Fibroblast of the aortic adventitia (primary cell): ENCODE measurements around the gene BNC2. TPM values are rescaled to one million over a fixed set of nuclear protein-coding genes. Genes with fewer than 3 reads are reported as not detected.

Source experiments
- DNase-seq: peaks from one replicate; pipeline ENCODE4 v3.0.0-alpha.2; 2010; ENCODE audit warnings: low read depth
- H3K4me3 ChIP-seq: 2 replicates; pipeline ENCODE4 v1.5.1; 2011; ENCODE audit warnings: low read depth, mild to moderate bottlenecking, control low read depth, low read length, moderate library complexity
- total RNA-seq: library from RNA; depleted of rRNA; stranded (reverse); fragments of >200 nt; gene quantifications from 2 replicates; pipeline ENCODE4 v1.2.3, GENCODE V29; 2012; ENCODE audit warnings: low replicate concordance
- TF ChIP-seq, protein P1 (sequence below): IDR thresholded peaks from 2 replicates; pipeline ENCODE4 v1.5.1; 2011; ENCODE audit warnings: mild to moderate bottlenecking, low read length, control low read depth, inconsistent platforms; ENCODE audit not compliant: insufficient read depth

Gene BNC2
- total RNA-seq, 1 donor: 53.3 TPM

DNA sequence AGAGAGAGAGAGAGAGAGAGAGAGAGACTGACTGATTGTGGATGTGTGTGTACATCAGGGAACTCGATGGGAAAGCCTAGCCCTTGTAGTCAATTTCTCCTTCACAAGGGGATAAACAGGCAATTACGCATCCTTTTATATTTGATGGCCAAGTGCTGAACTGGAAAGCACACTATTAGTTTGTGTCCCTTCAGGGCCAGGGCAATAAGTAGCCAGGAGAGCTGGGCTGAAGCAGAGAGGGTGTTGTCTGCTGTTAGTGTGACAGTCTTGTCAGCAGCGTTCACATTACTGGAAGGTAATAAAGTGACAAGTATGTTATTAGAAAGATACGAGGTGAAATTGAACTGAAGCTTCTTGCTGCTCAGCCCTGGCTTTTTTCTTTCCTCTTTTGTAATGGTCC is 457.7 kb downstream of the BNC2 start:
- TF ChIP-seq, protein P1, sequence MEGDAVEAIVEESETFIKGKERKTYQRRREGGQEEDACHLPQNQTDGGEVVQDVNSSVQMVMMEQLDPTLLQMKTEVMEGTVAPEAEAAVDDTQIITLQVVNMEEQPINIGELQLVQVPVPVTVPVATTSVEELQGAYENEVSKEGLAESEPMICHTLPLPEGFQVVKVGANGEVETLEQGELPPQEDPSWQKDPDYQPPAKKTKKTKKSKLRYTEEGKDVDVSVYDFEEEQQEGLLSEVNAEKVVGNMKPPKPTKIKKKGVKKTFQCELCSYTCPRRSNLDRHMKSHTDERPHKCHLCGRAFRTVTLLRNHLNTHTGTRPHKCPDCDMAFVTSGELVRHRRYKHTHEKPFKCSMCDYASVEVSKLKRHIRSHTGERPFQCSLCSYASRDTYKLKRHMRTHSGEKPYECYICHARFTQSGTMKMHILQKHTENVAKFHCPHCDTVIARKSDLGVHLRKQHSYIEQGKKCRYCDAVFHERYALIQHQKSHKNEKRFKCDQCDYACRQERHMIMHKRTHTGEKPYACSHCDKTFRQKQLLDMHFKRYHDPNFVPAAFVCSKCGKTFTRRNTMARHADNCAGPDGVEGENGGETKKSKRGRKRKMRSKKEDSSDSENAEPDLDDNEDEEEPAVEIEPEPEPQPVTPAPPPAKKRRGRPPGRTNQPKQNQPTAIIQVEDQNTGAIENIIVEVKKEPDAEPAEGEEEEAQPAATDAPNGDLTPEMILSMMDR: no peak
- H3K4me3 ChIP-seq: no peak overlapping the region
- DNase-seq: no peak

DNA sequence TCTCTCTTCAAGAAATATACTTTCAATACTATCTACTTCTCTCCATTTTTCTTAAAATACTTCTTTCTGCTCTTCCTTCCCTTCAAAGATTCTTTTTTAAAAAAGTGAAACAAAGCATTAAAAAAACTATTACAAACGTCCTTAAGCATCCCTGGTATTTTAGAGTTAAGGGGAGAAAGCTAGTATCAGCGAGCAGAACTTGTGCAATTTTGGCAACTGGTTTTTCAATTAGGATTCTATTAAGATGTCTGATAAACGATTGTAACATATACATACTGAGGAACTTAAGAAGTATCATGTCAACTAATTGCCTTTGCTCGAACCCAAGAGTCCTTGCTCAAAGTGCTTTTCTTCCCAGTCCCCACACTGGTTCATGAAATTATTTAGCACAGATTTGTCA is 459.2 kb downstream of the BNC2 start:
- no peak overlapping the region for H3K4me3 ChIP-seq
- no peak for DNase-seq
- TF ChIP-seq, protein P1: no peak

DNA sequence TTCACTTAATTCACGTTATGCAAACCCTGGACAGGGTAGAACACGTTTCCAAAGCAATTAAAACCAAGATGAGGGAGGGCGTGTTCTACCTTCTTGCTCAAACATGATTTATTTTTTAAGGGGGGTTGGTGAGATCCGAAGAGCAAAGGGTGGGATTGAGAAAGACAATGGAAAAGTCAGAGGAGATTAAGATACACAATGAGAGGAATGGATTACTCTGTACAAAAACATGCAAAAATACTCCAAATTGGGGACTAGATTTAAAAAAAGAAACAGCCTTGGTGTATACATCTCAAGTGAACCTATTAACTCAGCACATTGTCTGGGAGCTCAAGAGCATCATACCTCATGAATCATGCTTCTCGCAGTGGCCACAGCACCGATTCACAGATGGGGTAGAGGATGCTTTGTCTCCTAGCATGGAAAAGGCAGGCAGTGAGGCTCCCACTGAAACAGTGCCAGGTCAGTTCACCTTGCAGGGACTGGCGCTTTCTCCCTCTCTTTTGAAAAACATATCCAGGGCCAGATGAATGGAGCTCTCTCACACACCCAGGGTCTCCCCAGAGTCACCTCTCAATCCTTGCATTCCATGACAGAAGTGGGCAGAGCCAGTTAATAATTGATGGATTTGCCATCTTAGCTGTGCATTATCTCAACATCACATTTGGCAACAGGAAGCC is 459.7 kb downstream of the BNC2 start:
- H3K4me3 ChIP-seq: no peak overlapping the region
- DNase-seq: peak; percentile 64
- TF ChIP-seq, protein P1: no peak

DNA sequence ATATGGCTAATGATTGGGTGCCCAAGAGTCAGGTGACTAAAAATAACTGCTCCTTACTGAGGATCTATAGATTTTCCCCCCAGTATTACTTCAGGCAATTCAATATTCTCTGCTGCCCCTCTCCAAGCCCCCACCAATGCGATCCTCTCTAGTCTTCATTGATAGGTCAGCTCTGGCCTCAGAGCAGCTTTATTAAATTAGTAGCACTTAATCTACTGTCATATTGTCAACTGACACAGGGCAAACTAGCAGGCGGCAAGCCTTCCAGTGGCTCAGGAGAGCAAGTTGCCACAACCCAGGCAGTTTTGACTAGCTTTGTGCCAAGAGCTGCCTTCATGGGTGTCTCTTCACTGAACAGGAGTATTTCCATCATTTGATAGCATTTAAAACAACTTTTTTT is 462.9 kb downstream of the BNC2 start:
- no peak for DNase-seq
- TF ChIP-seq, protein P1: no peak
- H3K4me3 ChIP-seq: no peak overlapping the region

DNA sequence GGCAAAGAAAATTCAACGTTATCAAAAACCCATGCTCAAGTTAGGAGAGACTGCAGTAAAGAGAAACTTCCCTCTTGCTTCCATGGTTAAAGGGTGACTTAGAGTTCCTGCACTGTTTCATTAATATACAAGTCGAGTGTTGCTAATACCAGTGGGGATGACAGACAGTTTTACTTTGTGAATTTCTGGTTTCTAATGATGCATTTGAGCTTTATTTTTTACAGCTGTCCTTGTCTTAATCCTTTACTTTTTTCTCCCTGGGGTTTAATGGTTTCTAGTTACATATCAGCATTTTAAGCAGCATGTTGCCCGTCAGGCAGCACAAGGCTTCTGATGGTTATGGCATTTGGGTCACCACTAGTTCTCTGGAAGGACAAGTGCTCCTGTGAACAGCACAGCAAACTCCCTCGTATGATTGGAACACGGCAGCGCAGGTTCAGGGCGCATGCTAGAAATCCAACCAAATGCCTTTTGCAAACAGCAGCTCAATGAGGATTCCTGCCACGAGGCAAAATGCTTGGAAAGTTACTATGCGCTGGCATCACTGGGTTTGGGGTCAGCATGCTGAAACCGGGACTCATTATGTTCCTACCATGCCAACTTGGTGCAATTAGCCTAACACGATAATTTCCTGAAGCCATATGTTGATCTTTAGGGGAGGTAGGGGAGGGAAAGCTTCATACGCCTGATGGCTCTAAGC is 463.8 kb downstream of the BNC2 start:
- DNase-seq: no peak
- H3K4me3 ChIP-seq: no peak overlapping the region
- TF ChIP-seq, protein P1: no peak

DNA sequence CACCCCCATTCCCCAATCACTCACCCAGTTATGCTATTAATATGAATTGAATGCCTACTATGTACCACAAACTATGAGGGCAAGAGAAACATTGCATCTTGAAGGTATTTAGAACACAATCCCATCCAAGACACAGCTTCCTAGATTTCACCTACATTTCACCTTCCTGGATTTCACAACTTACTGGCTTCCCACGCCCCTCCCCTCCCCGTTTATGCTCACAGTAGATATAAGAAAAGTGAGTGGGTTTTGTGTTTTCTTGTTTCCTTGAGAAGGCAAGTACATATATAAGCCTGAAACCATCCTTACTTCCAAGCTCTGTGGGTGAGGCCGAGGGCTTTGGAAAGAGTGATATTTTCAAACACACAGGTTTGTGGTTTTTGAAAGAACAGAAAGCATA is 465.0 kb downstream of the BNC2 start:
- DNase-seq: no peak
- H3K4me3 ChIP-seq: no peak overlapping the region
- TF ChIP-seq, protein P1: no peak
